CD4-positive, alpha-beta T cell treated with Interleukin-15 for 1 hour (primary cell): Measurements from ENCODE around the gene BMERB1.
"Not testable (repeated sequence)": the region's sequence is repeated elsewhere in the genome, so short reads cannot be mapped to it uniquely, and the experiment has no call there.

Experiments
- DNase-seq: peaks from one replicate; pipeline ENCODE4 v3.0.0-alpha.2; 2020

Gene BMERB1

DNA sequence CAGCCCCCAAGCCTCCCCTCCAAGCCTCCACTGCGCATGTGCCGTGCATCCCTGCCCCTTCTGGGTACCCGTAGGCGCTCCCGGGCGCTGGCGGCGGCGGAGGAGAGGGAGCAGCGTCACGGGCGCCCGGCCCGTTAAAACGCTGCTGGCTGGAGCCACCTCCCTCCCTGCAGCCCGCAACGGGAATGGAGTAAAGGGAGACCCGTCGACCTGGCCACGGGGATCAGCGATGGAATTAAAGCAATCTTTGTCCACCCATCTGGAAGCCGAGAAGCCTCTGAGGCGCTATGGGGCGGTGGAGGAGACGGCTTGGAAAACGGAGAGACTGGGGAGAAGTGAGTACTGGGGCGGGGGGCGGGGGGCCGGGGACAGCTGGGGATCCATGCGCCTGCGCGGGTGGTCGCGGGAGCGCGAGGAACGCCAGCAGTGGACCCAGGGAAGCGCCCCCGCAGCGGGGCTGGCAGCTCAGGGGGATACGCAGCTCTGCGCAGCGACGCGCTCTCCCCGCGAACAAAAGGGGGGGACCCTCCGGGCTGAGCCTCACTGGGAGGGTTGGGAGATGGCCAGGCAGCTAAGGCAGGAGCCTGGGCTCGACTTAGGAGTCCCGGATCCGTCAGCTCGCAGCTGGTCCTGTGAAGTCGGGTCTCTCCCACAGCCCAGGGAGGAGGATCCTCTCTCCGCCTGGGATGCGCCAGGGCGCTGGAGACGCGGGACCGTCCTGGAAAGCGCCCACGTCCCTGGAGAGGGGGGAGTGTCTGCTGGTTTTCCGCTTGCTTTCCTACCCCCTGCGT, at the start of gene BMERB1:
Gene BMERB1, plus strand, starts transcription at position 164 of the 791 bp plus-strand sequence. Its CDS starts 66 bp downstream, at position 230.
- no peak for DNase-seq

DNA sequence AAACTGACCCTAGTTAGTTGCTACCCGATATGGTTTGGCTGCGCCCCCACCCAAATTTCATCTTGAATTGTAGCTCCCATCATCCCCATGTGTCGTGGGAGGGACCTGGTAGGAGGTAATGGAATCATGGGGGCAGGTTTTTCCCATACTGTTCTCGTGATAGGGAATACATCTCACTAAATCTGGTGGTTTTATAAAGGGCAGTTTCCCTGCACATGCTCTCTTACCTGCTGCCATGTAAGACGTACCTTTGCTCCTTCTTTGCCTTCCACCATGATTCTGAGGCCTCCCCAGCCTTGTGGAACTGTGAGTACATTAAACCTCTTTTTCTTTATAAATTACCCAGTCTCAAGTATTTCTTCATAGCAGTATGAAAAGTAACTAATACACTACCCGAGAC, 46.3 kb upstream of the BMERB1 start:
- not testable (repeated sequence) for DNase-seq

GRCh38 chr16:15389916-15390315, 44.5 kb upstream of the BMERB1 start:
- not testable (repeated sequence) for DNase-seq

- not testable (repeated sequence) for DNase-seq
These were observed 41.4 kb upstream of the BMERB1 start for GRCh38 chr16:15393025-15393424.

DNA sequence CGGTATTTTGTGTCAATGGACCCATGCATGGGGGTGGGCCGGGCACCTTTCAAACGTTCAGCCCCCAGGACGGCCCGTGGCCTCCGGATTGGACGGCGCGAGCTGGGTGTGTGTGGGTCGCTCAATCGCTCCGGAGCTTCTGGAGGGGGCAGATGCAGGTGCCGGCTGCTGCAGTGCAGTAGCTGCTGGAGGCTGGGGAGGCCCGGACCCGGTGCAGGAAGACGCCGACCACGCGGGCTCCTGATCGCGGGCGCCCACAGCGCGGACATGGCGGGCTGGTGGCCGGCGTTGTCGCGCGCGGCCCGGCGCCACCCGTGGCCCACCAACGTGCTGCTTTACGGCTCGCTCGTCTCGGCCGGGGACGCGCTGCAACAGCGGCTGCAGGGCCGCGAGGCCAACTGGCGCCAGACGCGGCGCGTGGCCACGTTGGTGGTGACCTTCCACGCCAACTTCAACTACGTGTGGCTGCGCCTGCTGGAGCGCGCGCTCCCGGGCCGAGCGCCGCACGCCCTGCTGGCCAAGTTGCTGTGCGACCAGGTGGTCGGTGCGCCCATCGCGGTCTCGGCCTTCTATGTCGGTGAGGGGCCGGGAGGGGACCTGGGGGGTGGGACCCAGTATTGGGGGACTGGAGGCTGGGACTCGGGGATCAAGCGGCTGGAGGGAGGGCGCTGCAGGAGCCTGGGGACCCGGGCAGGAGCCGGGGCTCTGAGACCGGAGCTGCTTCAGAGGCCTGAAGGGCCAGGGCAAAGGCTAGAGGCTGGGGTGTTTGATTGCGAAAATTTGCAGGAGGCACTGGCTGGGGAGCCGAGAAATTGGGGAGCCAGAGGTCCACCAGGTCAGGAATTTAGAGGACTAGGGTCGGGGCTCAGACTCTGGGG, 38.5 kb upstream of the BMERB1 start, which contains the start of gene MPV17L:
Gene MPV17L, plus strand, starts transcription at position 124 of the 878 bp plus-strand sequence. Its CDS starts 144 bp downstream, at position 268.
- not testable (repeated sequence) for DNase-seq

DNA sequence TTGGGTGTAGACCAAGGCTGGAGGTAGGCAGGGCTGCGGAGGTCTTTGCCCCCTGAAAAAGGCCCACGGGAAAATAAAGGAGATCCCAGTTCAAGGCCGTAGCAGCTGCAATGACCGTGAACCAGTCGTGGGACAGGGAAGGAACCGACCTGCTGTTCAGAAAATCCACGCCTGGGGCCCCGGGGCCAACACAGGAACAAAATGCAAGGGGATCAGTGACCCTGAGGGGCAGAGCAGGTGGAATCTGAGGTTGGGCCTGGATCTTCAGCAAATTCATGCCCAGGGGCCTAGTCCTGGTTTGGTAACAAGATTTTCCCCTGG, 37.9 kb upstream of the BMERB1 start:
- DNase-seq: not testable (repeated sequence)

- no peak for DNase-seq
These were observed 37.3 kb upstream of the BMERB1 start for GRCh38 chr16:15396948-15397594.

- DNase-seq: no peak
These were observed 35.6 kb upstream of the BMERB1 start for GRCh38 chr16:15398618-15399316.

- no peak for DNase-seq
These were observed 35.1 kb upstream of the BMERB1 start for GRCh38 chr16:15399317-15399716.

GRCh38 chr16:15400314-15400713, 34.1 kb upstream of the BMERB1 start:
- not testable (repeated sequence) for DNase-seq

GRCh38 chr16:15401972-15402371, 32.4 kb upstream of the BMERB1 start:
- no peak for DNase-seq

GRCh38 chr16:15403392-15403995, 30.9 kb upstream of the BMERB1 start:
- DNase-seq: no peak

DNA sequence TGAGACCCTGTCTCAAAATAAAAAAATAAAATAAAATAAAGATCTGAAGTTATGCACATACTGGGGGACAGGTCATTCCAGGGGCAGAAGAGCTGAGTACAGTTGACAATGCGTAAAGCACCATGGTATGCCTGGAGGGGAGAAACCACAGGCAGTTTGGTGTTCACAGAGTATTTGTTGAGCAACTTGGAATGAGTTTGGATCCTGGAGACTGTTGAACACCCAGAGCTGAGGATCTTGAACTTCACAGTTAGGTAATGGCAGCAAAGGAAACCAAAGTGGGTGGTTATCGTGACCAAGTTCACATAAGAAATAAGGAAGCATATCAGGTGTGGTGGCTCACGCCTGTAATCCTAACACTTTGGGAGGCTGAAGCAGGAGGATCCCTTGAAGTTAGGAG, 30.3 kb upstream of the BMERB1 start:
- not testable (repeated sequence) for DNase-seq

GRCh38 chr16:15404792-15405191, 29.6 kb upstream of the BMERB1 start:
- DNase-seq: peak; percentile 40

DNA sequence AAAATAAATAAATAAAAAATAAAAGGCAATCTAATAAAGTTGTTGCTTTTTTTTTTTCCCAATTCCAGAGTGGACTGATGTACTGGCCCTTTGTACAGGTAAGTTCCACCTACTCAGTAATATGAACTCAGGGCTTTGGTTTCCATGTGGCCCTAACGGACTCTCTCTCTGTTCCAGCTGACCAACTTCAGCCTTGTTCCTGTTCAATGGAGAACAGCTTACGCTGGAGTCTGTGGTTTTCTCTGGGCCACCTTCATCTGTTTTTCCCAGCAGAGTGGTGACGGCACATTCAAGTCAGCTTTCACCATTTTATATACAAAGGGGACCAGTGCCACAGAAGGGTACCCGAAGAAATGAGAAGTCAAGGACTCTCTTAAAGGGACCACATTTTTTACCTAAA, 26.6 kb upstream of the BMERB1 start:
- DNase-seq: not testable (repeated sequence)

GRCh38 chr16:15409476-15409875, 24.9 kb upstream of the BMERB1 start:
- not testable (repeated sequence) for DNase-seq

GRCh38 chr16:15415511-15415985, 18.8 kb upstream of the BMERB1 start:
- DNase-seq: no peak

DNA sequence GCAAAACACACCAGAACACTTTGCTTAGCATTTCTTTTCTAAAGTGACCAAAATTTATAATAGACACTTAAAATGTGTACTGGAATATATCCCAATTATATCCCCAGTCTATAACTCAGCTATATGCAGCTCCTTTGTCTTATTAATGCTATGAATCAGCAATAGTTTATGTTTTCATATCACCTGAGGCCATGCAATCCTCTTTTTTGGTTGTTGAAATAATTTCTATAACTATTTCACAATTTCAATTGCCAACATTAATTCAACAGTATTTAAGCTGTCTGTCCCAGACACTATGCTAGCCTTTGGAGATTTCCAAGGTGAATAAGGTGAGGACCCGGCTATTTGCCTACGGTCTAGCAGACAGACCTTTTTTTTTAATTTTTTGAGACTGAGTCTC, 17.2 kb upstream of the BMERB1 start:
- no peak for DNase-seq

DNA sequence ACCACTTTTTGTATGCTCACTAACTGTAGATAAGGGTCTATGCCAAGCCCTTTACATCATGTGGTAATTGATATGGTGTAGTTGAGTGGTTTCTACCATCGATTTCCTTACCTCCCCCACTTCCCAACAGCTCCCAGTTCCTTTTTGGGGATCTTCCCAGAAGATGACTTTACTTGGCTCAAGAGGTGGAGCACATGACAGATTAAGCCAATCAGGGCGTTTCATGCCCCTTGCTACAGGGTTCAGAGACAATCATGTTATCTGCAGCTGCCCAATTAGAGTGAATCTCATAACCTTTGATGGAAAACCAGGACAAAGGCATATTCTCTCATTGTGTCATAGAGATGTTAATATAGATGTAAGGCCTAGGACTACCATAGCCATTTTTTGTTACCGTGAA, 16.2 kb upstream of the BMERB1 start:
- DNase-seq: no peak

DNA sequence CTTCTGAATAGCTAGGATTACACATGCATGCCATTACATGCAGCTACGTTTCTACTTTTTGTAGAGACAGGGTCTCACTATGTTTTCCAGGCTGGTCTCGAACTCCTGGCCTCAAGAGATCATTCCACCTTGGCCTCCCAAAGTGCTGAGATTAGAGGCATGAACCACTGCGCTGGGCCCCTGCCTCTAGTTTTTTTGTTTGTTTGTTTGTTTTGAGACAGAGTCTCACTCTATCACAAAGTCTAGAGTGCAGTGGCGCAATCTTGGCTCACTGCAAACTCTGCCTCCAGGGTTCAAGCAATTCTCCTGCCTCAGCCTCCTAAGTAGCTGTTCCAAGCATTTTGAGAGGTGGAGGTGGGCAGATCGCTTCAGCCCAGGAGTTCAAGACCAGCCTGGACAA, 12.7 kb upstream of the BMERB1 start:
- not testable (repeated sequence) for DNase-seq

- DNase-seq: no peak
These were observed 12.2 kb upstream of the BMERB1 start for GRCh38 chr16:15422222-15422621.

DNA sequence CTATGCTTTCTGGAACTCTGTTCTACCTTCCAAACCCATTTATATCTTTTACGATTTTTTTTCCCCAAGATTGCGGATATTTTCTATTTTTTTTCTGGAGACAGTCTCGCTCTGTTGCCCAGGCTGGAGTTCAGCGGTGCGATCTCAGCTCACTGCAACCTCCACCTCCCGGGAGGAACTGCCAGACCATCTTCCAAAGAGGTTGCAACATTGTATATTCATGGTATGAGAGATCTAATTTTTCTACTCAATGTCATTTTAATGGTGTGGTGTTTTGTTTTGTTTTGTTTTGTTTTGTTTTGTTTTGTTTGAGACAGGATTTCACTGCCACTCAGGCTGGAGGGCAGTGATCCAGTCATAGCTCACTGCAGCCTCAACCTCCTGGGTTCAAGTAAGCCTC, 8.5 kb upstream of the BMERB1 start:
- no peak for DNase-seq
